Measurements from ENCODE around the gene ZBTB16.

- TF ChIP-seq POLR2A (IDR thresholded peaks at IDR 0.05; ENCODE audit: extremely low read depth, insufficient read length), result no peak
- TF ChIP-seq CTCF (IDR thresholded peaks at IDR 0.05; ENCODE audit: low read depth, low read length), result no peak
- no peak for TF ChIP-seq MAX (IDR thresholded peaks at IDR 0.05; ENCODE audit: low read depth, low read length)
- no peak for TF ChIP-seq MYC (IDR thresholded peaks at IDR 0.05; ENCODE audit: low read depth, low read length)
Observed at GRCh38 chr11:114047327-114047726, 12.2 kb upstream of the ZBTB16 start.

Data from NB4 (cell line).